GM12872 (cell line): ENCODE data around the gene CSNK1G3.

Source experiments
- CTCF ChIP-seq: IDR thresholded peaks from 3 replicates; pipeline ENCODE4 v1.5.1; 2011; ENCODE audit warnings: low read depth, mild to moderate bottlenecking, low read length, moderate library complexity; ENCODE audit not compliant: insufficient read depth

The CSNK1G3 gene

GRCh38 chr5:123483446-123484077 is 28.4 kb upstream of the CSNK1G3 start:
- no peak for TF ChIP-seq CTCF

GRCh38 chr5:123485275-123485674 is 26.7 kb upstream of the CSNK1G3 start:
- TF ChIP-seq CTCF, result no peak

GRCh38 chr5:123486951-123487655 is 24.9 kb upstream of the CSNK1G3 start:
- no peak for TF ChIP-seq CTCF

- no peak for TF ChIP-seq CTCF
Measured at GRCh38 chr5:123490974-123491373, 21.0 kb upstream of the CSNK1G3 start.

GRCh38 chr5:123496892-123497291 is 15.1 kb upstream of the CSNK1G3 start:
- no peak for TF ChIP-seq CTCF

GRCh38 chr5:123500471-123500870 is 11.5 kb upstream of the CSNK1G3 start:
- no peak for TF ChIP-seq CTCF

GRCh38 chr5:123502120-123502519 is 9.9 kb upstream of the CSNK1G3 start:
- TF ChIP-seq CTCF, result no peak
